Activated CD4-positive, alpha-beta T cell treated with anti-CD3 and anti-CD28 coated beads for 24 hours (primary cell): ENCODE measurements around the gene SLC41A1.

ENCODE experiments used
- DNase-seq, 2 donors: peaks; one replicate each; pipeline ENCODE4 v3.0.0-alpha.2; 2020; ENCODE audit warnings: low read depth in 2 of 2

SLC41A1 gene

GRCh38 chr1:205754857-205755256 is 58.1 kb downstream of the SLC41A1 start:
- DNase-seq, result no peak

GRCh38 chr1:205751036-205751651 is 61.9 kb downstream of the SLC41A1 start:
- no peak for DNase-seq

- peak; percentile 90 to 91 for DNase-seq
These were observed 62.6 kb downstream of the SLC41A1 start, which contains the start of gene NUCKS1 for GRCh38 chr1:205750138-205751035. Gene NUCKS1 (minus strand): TSS chr1:205750182. CDS start chr1:205749973, 209 bp downstream.

- DNase-seq, result peak; percentile 91 to 94
These were observed 63.5 kb downstream of the SLC41A1 start for GRCh38 chr1:205749234-205750137.

- DNase-seq, result peak in 1 of 2 donors; percentile 23
These were observed 64.4 kb downstream of the SLC41A1 start for GRCh38 chr1:205748403-205749233.

GRCh38 chr1:205746757-205747412 is 66.1 kb downstream of the SLC41A1 start:
- DNase-seq, result no peak

GRCh38 chr1:205744403-205744802 is 68.6 kb downstream of the SLC41A1 start:
- no peak for DNase-seq

- no peak for DNase-seq
These were observed 69.0 kb downstream of the SLC41A1 start for GRCh38 chr1:205743977-205744376.

GRCh38 chr1:205741681-205742080 is 71.3 kb downstream of the SLC41A1 start:
- DNase-seq, result no peak

- DNase-seq, result no peak
These were observed 73.4 kb downstream of the SLC41A1 start for GRCh38 chr1:205739348-205740160.
